GM18873 (cell line): ENCODE data around the gene CADPS.

ENCODE experiments used
- ATAC-seq: cut with Tn5 transposase; IDR thresholded peaks from one replicate; pipeline ENCODE4 v1.9.1; 2021; ENCODE audit warnings: mild to moderate bottlenecking, moderate library complexity, moderate number of reproducible peaks; ENCODE audit not compliant: unreplicated experiment, low FRiP score

CADPS gene

DNA sequence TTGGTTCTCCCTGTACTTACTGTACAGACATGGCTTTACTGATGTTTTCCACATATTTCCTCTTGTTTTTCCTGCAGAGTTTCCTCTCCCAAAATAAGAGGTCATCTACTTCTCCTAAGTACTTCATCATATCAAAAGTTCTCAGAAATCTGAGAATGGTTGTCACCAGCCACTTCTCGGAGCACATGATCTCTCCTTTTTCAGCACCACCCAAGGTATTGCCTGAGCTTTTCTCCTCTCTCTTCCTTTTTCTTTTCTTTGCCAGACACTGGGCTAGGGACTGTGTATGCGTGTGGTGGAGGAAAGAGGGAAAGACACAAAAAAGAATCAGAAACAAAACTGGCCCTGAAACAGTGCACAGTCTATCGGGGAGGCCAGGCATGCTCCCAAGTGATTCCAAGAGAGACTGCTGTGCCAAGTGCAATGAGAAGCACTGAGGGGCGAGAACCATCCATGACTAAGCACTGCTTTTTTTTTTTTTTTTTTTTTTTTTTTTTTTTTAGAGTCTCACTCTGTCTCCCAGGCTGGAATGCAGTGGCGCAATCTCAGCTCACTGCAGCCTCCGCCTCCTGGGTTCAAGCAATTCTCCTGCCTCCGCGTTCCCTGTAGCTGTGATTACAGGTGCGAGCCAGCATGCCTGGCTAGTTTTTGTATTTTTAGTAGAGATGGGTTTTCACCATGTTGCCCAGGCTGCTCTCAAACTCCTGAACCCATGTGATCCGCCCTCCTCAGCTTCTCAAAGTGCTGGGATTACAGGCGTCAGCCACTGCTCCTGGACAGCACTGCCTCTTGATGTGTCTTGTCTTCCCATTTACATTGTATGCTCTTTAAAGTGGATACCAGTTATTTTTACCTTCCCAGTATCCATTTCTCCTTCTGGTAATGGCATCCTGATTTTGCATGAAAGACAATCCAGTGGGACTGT, 307.9 kb downstream of the CADPS start:
- no peak for ATAC-seq

GRCh38 chr3:62566022-62566557, 309.1 kb downstream of the CADPS start:
- ATAC-seq, result no peak

- no peak for ATAC-seq
Observed at GRCh38 chr3:62562596-62562995, 312.6 kb downstream of the CADPS start.

DNA sequence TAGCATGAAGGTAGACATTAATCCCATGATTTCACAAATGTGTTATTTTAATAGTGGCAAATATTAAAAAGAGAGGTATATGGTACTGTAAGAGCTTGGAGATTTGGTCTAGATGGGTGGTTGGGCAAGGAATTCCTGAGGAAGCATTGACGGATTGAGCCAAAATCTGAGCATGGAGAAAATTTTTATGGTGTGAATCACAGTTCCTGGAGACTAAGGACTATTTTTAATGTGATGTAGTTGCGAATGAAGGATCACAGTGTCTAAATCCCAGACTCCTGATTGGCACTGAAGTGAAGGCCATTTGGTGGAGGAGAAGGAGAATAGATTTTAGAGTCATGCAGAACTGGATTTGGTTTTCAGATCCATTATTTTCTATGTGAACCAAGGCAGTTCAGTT, 313.2 kb downstream of the CADPS start:
- ATAC-seq, result no peak

DNA sequence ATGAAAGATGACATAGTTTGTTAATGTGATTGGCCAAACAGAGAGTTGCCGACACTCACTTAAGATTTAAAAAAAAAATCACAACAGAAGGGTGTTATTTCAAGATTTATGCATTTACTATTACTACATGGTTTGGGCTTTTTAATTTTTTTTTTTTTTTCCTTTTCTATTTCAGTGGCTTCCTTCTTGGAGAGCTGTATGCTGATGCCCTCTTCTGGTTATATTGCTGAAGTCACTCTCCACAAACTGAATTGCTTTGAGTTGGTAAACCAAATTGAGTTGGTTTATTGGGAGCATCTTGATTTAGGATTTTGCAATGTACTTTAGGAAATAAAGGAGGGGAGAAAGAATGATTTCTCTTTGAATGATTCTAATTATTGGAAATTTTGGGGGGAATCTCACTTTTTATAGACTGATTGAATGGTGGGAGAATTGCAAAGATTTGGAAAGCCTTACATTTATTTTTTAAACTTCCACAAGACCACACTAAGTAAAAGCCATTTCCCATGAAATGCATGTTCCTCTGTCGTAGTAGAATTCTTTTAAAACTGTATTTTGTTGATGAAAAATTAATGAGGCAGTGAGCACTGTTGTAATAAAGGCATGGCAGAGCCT, 315.3 kb downstream of the CADPS start:
- no peak for ATAC-seq

GRCh38 chr3:62558549-62559112, 316.6 kb downstream of the CADPS start:
- ATAC-seq, result no peak

GRCh38 chr3:62557983-62558382, 317.2 kb downstream of the CADPS start:
- no peak for ATAC-seq

- ATAC-seq, result no peak
Observed at GRCh38 chr3:62557450-62557849, 317.8 kb downstream of the CADPS start.

GRCh38 chr3:62556121-62556815, 318.9 kb downstream of the CADPS start:
- ATAC-seq, result no peak

DNA sequence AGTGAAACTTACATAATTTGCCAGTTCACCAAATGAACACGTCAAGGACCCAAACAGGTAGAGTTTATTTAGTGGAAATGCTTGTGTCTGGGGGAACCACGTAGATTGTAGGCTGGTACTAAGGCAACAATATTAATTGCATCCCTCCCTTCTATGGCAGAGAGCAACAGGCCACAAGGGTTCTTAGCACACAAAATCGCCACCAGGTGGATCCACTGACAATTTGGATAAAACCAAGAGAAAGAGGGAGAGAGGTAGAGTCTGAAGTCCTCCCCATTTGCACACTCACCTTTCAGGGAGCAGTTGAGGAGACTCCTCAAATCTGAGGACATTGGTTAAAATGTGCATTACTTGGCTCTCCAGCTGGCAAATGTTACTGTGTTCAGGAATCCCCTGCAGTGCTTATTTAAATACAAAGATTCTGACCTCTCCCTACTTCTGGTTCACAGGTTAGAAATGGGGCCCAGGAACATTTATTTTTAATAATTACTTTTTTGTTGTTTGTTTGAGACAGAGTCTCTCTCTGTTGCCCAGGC, 320.9 kb downstream of the CADPS start:
- ATAC-seq, result no peak

GRCh38 chr3:62553811-62554210, 321.4 kb downstream of the CADPS start:
- ATAC-seq, result no peak

- no peak for ATAC-seq
Observed at GRCh38 chr3:62551556-62551955, 323.7 kb downstream of the CADPS start.

- no peak for ATAC-seq
Observed at GRCh38 chr3:62550439-62550838, 324.8 kb downstream of the CADPS start.

GRCh38 chr3:62548528-62549205, 326.5 kb downstream of the CADPS start:
- ATAC-seq, result no peak

GRCh38 chr3:62546266-62546665, 328.9 kb downstream of the CADPS start:
- no peak for ATAC-seq

DNA sequence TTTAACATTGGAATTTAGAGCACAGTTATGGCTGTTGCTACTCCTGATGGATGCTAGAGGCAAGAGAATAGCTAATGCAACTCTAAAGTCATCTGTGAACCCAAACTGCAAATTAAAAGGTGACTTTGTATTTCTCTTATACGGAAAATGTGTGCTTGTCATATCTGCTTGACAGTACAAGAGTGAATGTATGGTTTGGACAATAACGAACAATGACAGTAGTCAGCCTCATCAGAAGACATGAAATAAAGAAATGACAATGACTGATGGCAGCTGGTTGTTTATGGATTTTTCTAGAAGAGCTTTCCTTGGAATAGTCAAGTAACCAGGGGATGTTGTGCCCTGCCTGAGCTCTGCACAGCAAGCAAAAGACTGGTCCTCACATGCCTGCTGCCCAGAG, 333.0 kb downstream of the CADPS start:
- no peak for ATAC-seq

- no peak for ATAC-seq
Observed at GRCh38 chr3:62539762-62540161, 335.5 kb downstream of the CADPS start.

- ATAC-seq, result no peak
Observed at GRCh38 chr3:62538691-62539356, 336.4 kb downstream of the CADPS start.

- no peak for ATAC-seq
Observed at GRCh38 chr3:62534326-62534725, 340.9 kb downstream of the CADPS start.
